ENCODE results near the gene DENND1A.

DNA sequence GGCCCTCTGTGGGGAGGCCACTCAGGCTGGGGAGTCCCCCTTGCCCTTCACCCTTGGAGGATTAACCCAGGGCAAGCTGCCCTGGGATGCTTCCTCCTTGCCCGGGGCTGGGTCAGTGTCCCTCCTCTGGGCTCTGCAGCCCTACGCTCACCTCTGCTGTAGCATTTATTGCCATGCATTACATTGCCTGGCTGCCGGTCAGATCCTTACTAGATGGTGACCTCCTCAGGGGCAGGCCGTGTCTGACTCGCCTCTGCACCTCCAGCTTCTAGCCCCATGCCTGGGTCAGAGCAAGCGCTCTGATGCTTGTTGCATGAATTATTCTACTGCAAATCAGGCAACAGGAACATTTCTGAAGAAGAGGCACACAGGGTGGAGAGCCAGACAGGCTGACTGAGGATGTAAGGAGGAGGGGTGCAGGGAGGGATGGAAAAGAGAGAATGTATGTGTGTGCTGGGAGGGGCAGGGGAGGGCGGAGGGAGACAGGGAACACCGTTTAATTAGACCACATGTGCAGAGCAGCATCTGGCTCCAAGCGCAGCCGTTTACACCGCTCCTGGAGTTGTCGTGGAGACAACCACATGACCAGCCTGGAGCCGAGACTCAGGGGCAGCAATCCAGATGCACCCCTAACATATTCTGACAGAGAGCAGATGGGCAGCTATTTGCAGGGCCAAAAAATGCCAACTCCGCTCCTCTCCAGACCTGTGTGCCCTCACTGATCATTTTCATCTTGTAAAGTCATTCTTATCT is 456.9 kb downstream of the DENND1A start:
- TF ChIP-seq, protein P1, sequence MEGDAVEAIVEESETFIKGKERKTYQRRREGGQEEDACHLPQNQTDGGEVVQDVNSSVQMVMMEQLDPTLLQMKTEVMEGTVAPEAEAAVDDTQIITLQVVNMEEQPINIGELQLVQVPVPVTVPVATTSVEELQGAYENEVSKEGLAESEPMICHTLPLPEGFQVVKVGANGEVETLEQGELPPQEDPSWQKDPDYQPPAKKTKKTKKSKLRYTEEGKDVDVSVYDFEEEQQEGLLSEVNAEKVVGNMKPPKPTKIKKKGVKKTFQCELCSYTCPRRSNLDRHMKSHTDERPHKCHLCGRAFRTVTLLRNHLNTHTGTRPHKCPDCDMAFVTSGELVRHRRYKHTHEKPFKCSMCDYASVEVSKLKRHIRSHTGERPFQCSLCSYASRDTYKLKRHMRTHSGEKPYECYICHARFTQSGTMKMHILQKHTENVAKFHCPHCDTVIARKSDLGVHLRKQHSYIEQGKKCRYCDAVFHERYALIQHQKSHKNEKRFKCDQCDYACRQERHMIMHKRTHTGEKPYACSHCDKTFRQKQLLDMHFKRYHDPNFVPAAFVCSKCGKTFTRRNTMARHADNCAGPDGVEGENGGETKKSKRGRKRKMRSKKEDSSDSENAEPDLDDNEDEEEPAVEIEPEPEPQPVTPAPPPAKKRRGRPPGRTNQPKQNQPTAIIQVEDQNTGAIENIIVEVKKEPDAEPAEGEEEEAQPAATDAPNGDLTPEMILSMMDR (conservative IDR thresholded peaks at IDR 0.05; ENCODE audit: low read depth in 2 of 2) = no peak
- no peak for TF ChIP-seq POLR2AphosphoS5 (IDR thresholded peaks at IDR 0.05; ENCODE audit: low read depth)
- TF ChIP-seq EZH2 (IDR thresholded peaks at IDR 0.05; ENCODE audit: low read depth, unreplicated experiment) = no peak
- TF ChIP-seq, protein P2, sequence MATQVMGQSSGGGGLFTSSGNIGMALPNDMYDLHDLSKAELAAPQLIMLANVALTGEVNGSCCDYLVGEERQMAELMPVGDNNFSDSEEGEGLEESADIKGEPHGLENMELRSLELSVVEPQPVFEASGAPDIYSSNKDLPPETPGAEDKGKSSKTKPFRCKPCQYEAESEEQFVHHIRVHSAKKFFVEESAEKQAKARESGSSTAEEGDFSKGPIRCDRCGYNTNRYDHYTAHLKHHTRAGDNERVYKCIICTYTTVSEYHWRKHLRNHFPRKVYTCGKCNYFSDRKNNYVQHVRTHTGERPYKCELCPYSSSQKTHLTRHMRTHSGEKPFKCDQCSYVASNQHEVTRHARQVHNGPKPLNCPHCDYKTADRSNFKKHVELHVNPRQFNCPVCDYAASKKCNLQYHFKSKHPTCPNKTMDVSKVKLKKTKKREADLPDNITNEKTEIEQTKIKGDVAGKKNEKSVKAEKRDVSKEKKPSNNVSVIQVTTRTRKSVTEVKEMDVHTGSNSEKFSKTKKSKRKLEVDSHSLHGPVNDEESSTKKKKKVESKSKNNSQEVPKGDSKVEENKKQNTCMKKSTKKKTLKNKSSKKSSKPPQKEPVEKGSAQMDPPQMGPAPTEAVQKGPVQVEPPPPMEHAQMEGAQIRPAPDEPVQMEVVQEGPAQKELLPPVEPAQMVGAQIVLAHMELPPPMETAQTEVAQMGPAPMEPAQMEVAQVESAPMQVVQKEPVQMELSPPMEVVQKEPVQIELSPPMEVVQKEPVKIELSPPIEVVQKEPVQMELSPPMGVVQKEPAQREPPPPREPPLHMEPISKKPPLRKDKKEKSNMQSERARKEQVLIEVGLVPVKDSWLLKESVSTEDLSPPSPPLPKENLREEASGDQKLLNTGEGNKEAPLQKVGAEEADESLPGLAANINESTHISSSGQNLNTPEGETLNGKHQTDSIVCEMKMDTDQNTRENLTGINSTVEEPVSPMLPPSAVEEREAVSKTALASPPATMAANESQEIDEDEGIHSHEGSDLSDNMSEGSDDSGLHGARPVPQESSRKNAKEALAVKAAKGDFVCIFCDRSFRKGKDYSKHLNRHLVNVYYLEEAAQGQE (IDR thresholded peaks at IDR 0.05; ENCODE audit: unreplicated experiment) = no peak
